SK-N-SH (cell line): Measurements from ENCODE around the gene MCTP1. TPM values are rescaled to one million over a fixed set of nuclear protein-coding genes. Genes with fewer than 3 reads are reported as not detected.

ENCODE experiments used
- CTCF ChIA-PET: fragments of 300-600, 350-600 bp; formaldehyde crosslinking; extraction: SDS; loops from one replicate; lab custom pipeline; 2021; lab: Yijun Ruan, JAX
- POLR2A ChIA-PET: fragments of 350-600 bp; sonication (Branson Sonifier 250); formaldehyde crosslinking; extraction: SDS; loops from one replicate; lab custom pipeline; 2020; ENCODE audit warnings: antibody characterized with exemption, inconsistent platforms; lab: Yijun Ruan, JAX
- DNase-seq: peaks from one replicate; pipeline ENCODE4 v3.0.0; 2012
- H2AFZ ChIP-seq: fragments of 200-600 bp; sonication (generic); 2 replicates; pipeline ENCODE4 v1.8.1; 2016; ENCODE audit warnings: antibody characterized with exemption, mild to moderate bottlenecking, low read depth
- H3F3A ChIP-seq: fragments of 200-600 bp; sonication (generic); replicated peaks from 2 replicates; pipeline ENCODE3; 2016; ENCODE audit warnings: antibody characterized with exemption, mild to moderate bottlenecking; ENCODE audit not compliant: insufficient read depth
- H3K27ac ChIP-seq, 2 experiments: fragments of 200-500 bp in 1 of 2; fragments of 200-600 bp in 1 of 2; sonication (Bioruptor generic) in 1 of 2; sonication (generic), shearing (Covaris generic) in 1 of 2; 2 replicates each; pipeline versions ENCODE4 v1.5.1 to v1.6.1; 2014 to 2016; ENCODE audit warnings: low read depth in 2 of 2, inconsistent platforms in 1 of 2, low read length in 1 of 2, mild to moderate bottlenecking in 1 of 2, mixed read lengths in 1 of 2
- H3K27me3 ChIP-seq: fragments of 200-600 bp; sonication (generic), shearing (Covaris generic); 2 replicates; pipeline ENCODE4 v1.6.1; 2016; ENCODE audit warnings: mixed run types; ENCODE audit not compliant: insufficient read depth
- H3K36me3 ChIP-seq, 2 experiments: fragments of 200-500 bp in 1 of 2; fragments of 200-600 bp in 1 of 2; sonication (Bioruptor generic) in 1 of 2; sonication (generic) in 1 of 2; replicated peaks in 1 of 2; 2 replicates each; pipeline versions ENCODE3 to v1.5.1; 2014 to 2016; ENCODE audit warnings: low read length in 1 of 2, mild to moderate bottlenecking in 1 of 2; ENCODE audit not compliant: insufficient read depth in 2 of 2, control insufficient read depth in 1 of 2
- H3K4me1 ChIP-seq, 2 experiments: fragments of 200-500 bp in 1 of 2; fragments of 200-600 bp in 1 of 2; sonication (Bioruptor generic) in 1 of 2; sonication (generic), shearing (Covaris generic) in 1 of 2; 2 replicates each; pipeline versions ENCODE4 v1.5.1 to v1.6.1; 2014 to 2016; ENCODE audit warnings: low read depth in 1 of 2, low read length in 1 of 2, mixed run types in 1 of 2; ENCODE audit not compliant: insufficient read depth in 2 of 2, control insufficient read depth in 1 of 2
- H3K4me2 ChIP-seq: fragments of 200-600 bp; sonication (generic), shearing (Covaris generic); 2 replicates; pipeline ENCODE4 v1.6.1; 2017; ENCODE audit warnings: mixed run types
- H3K4me3 ChIP-seq, 2 experiments: fragments of 200-500 bp in 1 of 2; fragments of 200-600 bp in 1 of 2; sonication (Bioruptor generic) in 1 of 2; sonication (generic), shearing (Covaris generic) in 1 of 2; 2 replicates each; pipeline versions ENCODE4 v1.5.1 to v1.8.1; 2014 to 2016; ENCODE audit warnings: low read depth in 2 of 2, inconsistent platforms in 1 of 2, low read length in 1 of 2, mild to moderate bottlenecking in 1 of 2, mixed read lengths in 1 of 2, moderate library complexity in 1 of 2
- H3K79me2 ChIP-seq: fragments of 200-600 bp; sonication (generic); 2 replicates; pipeline ENCODE4 v1.8.1; 2017; ENCODE audit warnings: mild to moderate bottlenecking; ENCODE audit not compliant: insufficient read depth
- H3K9ac ChIP-seq: fragments of 200-600 bp; sonication (generic); 2 replicates; pipeline ENCODE4 v1.6.1; 2017; ENCODE audit warnings: mixed run types
- H3K9me2 ChIP-seq: fragments of 200-600 bp; sonication (generic); 2 replicates; pipeline ENCODE4 v1.6.1; 2017; ENCODE audit warnings: mixed run types
- H3K9me3 ChIP-seq: fragments of 200-600 bp; sonication (generic); 2 replicates; pipeline ENCODE4 v1.6.1; 2017; ENCODE audit warnings: mixed run types, mild to moderate bottlenecking, moderate library complexity
- H4K20me1 ChIP-seq: fragments of 200-600 bp; sonication (generic); 2 replicates; pipeline ENCODE4 v1.6.1; 2017; ENCODE audit warnings: mild to moderate bottlenecking, mixed run types; ENCODE audit not compliant: insufficient read depth
- EP300 ChIP-seq, 2 experiments: IDR thresholded peaks; 2 replicates each; pipeline versions ENCODE4 v1.4.0 to v1.6.1; 2012; ENCODE audit warnings: borderline replicate concordance in 1 of 2, low read depth in 1 of 2, low read length in 1 of 2
- EZH2phosphoT487 ChIP-seq: fragments of 200-600 bp; sonication (generic); IDR thresholded peaks from 2 replicates; pipeline ENCODE4 v1.6.1; 2017; ENCODE audit warnings: low read depth, mixed run types, mild to moderate bottlenecking, antibody characterized with exemption, moderate library complexity, borderline replicate concordance
- FOSL2 ChIP-seq: IDR thresholded peaks from 2 replicates; pipeline ENCODE4 v1.4.0; 2012; ENCODE audit warnings: low read depth, mild to moderate bottlenecking, moderate library complexity, borderline replicate concordance
- FOXJ3 ChIP-seq: sonication (generic); formaldehyde crosslinking; IDR thresholded peaks from 2 replicates; pipeline ENCODE4 v1.5.1; 2020; ENCODE audit warnings: mild to moderate bottlenecking, missing genetic modification reagents
- MEF2A ChIP-seq: IDR thresholded peaks from 2 replicates; pipeline ENCODE4 v1.4.0; 2012; ENCODE audit warnings: low read depth, borderline replicate concordance
- RAD21 ChIP-seq: IDR thresholded peaks from 2 replicates; pipeline ENCODE4 v1.6.1; 2012; ENCODE audit warnings: mild to moderate bottlenecking, low read length
- RFX5 ChIP-seq: IDR thresholded peaks from 2 replicates; pipeline ENCODE4 v1.6.1; 2012; ENCODE audit warnings: mild to moderate bottlenecking, improper control_type of control experiment, low read length
- RXRA ChIP-seq: IDR thresholded peaks from 2 replicates; pipeline ENCODE4 v1.4.0; 2012; ENCODE audit warnings: low read depth, mild to moderate bottlenecking, borderline replicate concordance
- SIN3A ChIP-seq: IDR thresholded peaks from 2 replicates; pipeline ENCODE4 v1.6.1; 2012; ENCODE audit warnings: low read depth, mild to moderate bottlenecking, low read length, moderate library complexity, borderline replicate concordance
- TAF1 ChIP-seq: IDR thresholded peaks from 2 replicates; pipeline ENCODE4 v1.6.1; 2012; ENCODE audit warnings: low read depth, mild to moderate bottlenecking, low read length, moderate library complexity, borderline replicate concordance
- TCF12 ChIP-seq: IDR thresholded peaks from 2 replicates; pipeline ENCODE4 v1.4.0; 2012
- TEAD4 ChIP-seq: IDR thresholded peaks from 2 replicates; pipeline ENCODE4 v1.4.0; 2012; ENCODE audit warnings: mild to moderate bottlenecking, borderline replicate concordance; ENCODE audit not compliant: insufficient read depth
- YY1 ChIP-seq: IDR thresholded peaks from 2 replicates; pipeline ENCODE4 v1.4.0; 2012; ENCODE audit warnings: low read depth, mild to moderate bottlenecking
- WGBS: methylation state at CpG from one replicate; pipeline ENCODE4 v1.1.6; 2017; ENCODE audit warnings: low lambda C conversion rate; 5-methylcytosine and 5-hydroxymethylcytosine counted together
- polyA plus RNA-seq, 3 experiments: library from polyadenylated mRNA; depleted of rRNA; stranded (reverse); fragments of >200 nt; gene quantifications; 2 replicates each; pipeline ENCODE4 v1.2.3, GENCODE V29; 2012
- TF ChIP-seq, protein P1 (sequence below): fragments of 200-600 bp; sonication (generic); IDR thresholded peaks from 2 replicates; pipeline ENCODE4 v1.6.1; 2017; ENCODE audit warnings: antibody characterized with exemption, mild to moderate bottlenecking, moderate library complexity
- TF ChIP-seq, protein P2 (sequence below): IDR thresholded peaks from 2 replicates; pipeline ENCODE4 v1.6.1; 2012; ENCODE audit warnings: mild to moderate bottlenecking, low read depth, low read length, moderate library complexity
- TF ChIP-seq, protein P3 (sequence below): fragments of 150-350 bp; IDR thresholded peaks from 2 replicates; pipeline ENCODE4 v1.6.1; 2016; ENCODE audit warnings: mild to moderate bottlenecking, low read depth, low read length

The MCTP1 gene
- polyA plus RNA-seq, 1 of the 3 experiments (the other 2 are of a cell fraction), result 0.53 TPM

DNA sequence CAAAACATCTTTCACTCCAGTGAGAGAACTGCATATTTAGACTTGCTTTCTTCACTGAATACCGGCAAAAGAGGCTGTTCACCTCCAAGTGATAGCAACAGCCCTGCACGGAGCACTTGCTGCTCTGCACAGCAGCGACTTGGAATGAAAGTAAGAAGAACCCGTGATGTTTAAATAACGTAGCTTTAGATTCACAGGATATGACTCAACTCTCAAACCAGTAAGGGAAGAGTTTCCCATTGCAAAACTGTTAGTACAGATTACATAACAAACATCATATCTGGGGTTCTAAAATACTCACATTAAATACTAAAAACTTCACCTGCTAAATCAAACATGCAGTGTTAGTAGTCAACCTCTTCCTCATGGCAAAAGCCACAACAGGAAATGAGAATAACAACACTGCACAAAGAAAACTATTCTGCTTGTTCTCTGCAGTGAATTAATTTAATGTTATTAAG, 203.4 kb downstream of the MCTP1 start (continued):
- TF ChIP-seq YY1, result no peak; the same call in 1 of the 2 replicates
- TF ChIP-seq TCF12, result peak; percentile 40; the same call in 1 of the 2 replicates
- TF ChIP-seq RAD21, result no peak
- no peak for TF ChIP-seq MEF2A

DNA sequence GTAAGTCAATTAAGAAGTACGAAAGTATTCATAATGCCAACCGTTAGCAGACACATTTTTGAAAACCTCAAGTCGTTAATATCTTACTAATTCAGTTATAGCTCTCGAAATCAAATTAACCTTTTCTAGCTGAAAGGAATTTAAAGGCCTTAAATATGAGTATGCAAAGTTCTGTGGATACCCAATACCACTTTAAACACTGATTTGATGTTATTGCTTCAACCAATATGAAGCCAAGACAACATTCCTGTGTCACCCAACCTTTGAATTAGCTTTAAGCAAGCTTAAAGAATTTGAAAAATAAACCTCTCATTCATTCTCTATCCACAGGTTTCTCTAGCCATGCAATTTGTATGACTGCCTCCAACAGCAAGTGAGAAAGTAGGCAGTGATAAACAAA, 204.5 kb downstream of the MCTP1 start:
- Histone ChIP-seq H3F3A (peaks cover 9% of the 10 kb centered on the region), H3K9me2 (no peaks in the 10 kb centered on the region), H3K4me2 (peak overlapping the region; percentile 62; the same call in 1 of the 2 replicates), H3K27me3 (no peaks in the 10 kb centered on the region), H3K36me3 (no peaks in the 10 kb centered on the region), H3K4me3 (peak overlapping the region in 1 of 2 experiments; percentile 45; a peak in 1 of 4 replicates), H3K9ac (no peak overlapping the region), H3K79me2 (no peaks in the 10 kb centered on the region), H3K27ac (no peak overlapping the region; a peak in 1 of 4 replicates), H2AFZ (no peak overlapping the region; the same call in 1 of the 2 replicates), H4K20me1 (no peaks in the 10 kb centered on the region), H3K9me3 (no peaks in the 10 kb centered on the region), H3K4me1 (peaks cover 0 to 9% of the 10 kb centered on the region in 2 experiments; a peak in 1 of 4 replicates)
- WGBS, result 33% methylated on average over 4 of the region's 4 CpGs
- ChIA-PET POLR2A (no interaction called here), CTCF (no interaction called here)
- DNase-seq, result no peak
- no peak for TF ChIP-seq MEF2A
- TF ChIP-seq TAF1, result no peak
- no peak for TF ChIP-seq SIN3A
- no peak for TF ChIP-seq FOSL2
- no peak for TF ChIP-seq RFX5
- TF ChIP-seq, protein P1, sequence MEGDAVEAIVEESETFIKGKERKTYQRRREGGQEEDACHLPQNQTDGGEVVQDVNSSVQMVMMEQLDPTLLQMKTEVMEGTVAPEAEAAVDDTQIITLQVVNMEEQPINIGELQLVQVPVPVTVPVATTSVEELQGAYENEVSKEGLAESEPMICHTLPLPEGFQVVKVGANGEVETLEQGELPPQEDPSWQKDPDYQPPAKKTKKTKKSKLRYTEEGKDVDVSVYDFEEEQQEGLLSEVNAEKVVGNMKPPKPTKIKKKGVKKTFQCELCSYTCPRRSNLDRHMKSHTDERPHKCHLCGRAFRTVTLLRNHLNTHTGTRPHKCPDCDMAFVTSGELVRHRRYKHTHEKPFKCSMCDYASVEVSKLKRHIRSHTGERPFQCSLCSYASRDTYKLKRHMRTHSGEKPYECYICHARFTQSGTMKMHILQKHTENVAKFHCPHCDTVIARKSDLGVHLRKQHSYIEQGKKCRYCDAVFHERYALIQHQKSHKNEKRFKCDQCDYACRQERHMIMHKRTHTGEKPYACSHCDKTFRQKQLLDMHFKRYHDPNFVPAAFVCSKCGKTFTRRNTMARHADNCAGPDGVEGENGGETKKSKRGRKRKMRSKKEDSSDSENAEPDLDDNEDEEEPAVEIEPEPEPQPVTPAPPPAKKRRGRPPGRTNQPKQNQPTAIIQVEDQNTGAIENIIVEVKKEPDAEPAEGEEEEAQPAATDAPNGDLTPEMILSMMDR, result no peak
- no peak for TF ChIP-seq EZH2phosphoT487

DNA sequence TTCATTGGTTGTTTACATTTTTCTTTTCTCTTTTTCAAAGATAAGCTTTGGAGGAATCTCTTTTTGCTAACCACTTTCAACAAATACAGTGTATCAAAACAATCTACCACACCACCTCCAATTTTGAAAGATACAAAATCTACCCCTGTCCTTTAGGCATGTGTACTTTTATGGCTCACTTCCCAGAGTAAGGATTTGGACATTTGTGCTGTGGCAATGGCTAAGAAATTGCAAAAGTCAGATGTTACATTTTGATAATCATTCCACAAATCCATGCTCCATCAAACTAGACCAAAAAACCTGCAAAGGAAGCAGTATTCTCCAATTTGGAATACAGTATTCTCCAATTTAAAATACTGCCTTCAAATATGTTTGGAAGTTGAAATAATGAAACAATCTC, 204.9 kb downstream of the MCTP1 start:
- Histone ChIP-seq H3K79me2 (no peaks in the 10 kb centered on the region), H3F3A (peaks cover 9% of the 10 kb centered on the region), H3K4me2 (no peak overlapping the region), H3K4me1 (peaks cover 0 to 9% of the 10 kb centered on the region in 2 experiments; a peak in 1 of 4 replicates), H3K9me3 (no peaks in the 10 kb centered on the region), H3K27me3 (no peaks in the 10 kb centered on the region), H2AFZ (no peak overlapping the region), H3K36me3 (no peaks in the 10 kb centered on the region), H3K27ac (no peak overlapping the region), H3K4me3 (peak overlapping the region in 1 of 2 experiments; percentile 45; a peak in 1 of 4 replicates), H4K20me1 (no peaks in the 10 kb centered on the region), H3K9me2 (no peaks in the 10 kb centered on the region), H3K9ac (no peak overlapping the region)
- no peak for DNase-seq
- ChIA-PET POLR2A (no interaction called here), CTCF (no interaction called here)
- TF ChIP-seq FOXJ3 (CRISPR knock-in tag) (no peak), RXRA (no peak), EP300 (IDR thresholded peaks at IDR 0.05; ENCODE audit: borderline replicate concordance in 1 of 2, low read depth in 1 of 2, low read length in 1 of 2) (no peak), TEAD4 (no peak), YY1 (no peak), EZH2phosphoT487 (no peak), RFX5 (no peak)
- TF ChIP-seq, protein P2, sequence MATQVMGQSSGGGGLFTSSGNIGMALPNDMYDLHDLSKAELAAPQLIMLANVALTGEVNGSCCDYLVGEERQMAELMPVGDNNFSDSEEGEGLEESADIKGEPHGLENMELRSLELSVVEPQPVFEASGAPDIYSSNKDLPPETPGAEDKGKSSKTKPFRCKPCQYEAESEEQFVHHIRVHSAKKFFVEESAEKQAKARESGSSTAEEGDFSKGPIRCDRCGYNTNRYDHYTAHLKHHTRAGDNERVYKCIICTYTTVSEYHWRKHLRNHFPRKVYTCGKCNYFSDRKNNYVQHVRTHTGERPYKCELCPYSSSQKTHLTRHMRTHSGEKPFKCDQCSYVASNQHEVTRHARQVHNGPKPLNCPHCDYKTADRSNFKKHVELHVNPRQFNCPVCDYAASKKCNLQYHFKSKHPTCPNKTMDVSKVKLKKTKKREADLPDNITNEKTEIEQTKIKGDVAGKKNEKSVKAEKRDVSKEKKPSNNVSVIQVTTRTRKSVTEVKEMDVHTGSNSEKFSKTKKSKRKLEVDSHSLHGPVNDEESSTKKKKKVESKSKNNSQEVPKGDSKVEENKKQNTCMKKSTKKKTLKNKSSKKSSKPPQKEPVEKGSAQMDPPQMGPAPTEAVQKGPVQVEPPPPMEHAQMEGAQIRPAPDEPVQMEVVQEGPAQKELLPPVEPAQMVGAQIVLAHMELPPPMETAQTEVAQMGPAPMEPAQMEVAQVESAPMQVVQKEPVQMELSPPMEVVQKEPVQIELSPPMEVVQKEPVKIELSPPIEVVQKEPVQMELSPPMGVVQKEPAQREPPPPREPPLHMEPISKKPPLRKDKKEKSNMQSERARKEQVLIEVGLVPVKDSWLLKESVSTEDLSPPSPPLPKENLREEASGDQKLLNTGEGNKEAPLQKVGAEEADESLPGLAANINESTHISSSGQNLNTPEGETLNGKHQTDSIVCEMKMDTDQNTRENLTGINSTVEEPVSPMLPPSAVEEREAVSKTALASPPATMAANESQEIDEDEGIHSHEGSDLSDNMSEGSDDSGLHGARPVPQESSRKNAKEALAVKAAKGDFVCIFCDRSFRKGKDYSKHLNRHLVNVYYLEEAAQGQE, result no peak
- TF ChIP-seq, protein P3, sequence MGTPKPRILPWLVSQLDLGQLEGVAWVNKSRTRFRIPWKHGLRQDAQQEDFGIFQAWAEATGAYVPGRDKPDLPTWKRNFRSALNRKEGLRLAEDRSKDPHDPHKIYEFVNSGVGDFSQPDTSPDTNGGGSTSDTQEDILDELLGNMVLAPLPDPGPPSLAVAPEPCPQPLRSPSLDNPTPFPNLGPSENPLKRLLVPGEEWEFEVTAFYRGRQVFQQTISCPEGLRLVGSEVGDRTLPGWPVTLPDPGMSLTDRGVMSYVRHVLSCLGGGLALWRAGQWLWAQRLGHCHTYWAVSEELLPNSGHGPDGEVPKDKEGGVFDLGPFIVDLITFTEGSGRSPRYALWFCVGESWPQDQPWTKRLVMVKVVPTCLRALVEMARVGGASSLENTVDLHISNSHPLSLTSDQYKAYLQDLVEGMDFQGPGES, result no peak
- TF ChIP-seq, protein P1, result no peak
